Stimulated activated CD8-positive, alpha-beta memory T cell treated with anti-CD3 and anti-CD28 coated beads, Interleukin-4, amount 100 ng/mL, for 24 hours (primary cell): ENCODE measurements around the gene LRP1B.

Source experiments
- DNase-seq: peaks from one replicate; pipeline ENCODE4 v3.0.0-alpha.2; 2020; ENCODE audit warnings: low read depth

LRP1B gene

DNA sequence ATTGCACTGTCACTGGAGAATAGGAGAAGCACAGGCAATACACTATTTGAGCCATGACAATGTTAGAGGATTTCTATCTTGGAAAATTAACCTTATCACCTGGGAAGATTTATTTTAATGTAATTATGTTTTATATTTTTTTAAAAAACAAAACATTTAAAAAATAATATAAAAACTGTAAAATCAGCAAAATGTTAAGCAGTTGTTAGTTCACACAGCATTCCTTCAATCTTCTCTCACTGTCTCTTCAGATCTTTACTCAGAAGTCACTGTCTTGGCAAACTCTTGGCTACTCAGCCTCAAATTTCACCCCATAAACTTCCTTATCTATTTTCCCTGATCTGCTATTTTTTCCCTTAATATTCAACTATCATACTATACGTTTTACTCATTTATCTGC lies 1322.6 kb downstream of the LRP1B start:
- no peak for DNase-seq

DNA sequence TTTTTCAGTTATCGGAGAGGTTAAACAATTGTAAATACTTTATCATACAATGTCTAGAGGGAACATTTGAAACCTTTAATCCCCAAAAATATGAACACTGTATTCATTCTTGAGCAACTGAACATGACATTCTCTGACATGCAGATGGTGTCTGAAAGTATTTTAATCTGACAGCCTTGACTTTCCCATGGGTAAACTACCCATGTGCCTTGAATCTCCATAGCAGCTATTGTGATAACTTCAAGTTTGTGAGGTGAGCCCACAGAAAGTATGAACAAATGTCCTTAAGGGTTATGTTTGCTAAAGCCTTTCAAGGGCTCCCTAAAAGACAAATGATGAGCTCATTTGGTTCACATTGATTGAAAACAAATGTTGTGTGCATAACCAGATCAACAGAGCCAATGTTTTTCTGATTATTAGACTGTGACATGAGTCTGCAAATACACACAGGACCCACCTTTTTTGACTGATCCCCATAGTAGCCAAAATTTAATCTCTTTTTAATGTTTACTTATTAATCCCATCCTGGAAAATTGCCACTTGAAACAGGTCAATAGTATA lies 1326.0 kb downstream of the LRP1B start:
- DNase-seq = no peak

GRCh38 chr2:140801311-140801710 lies 1329.5 kb downstream of the LRP1B start:
- no peak for DNase-seq

- DNase-seq = no peak
These were observed 1333.1 kb downstream of the LRP1B start for GRCh38 chr2:140797718-140798117.

GRCh38 chr2:140791802-140792201 lies 1339.0 kb downstream of the LRP1B start:
- no peak for DNase-seq

- no peak for DNase-seq
These were observed 1344.2 kb downstream of the LRP1B start for GRCh38 chr2:140786585-140786984.

- no peak for DNase-seq
These were observed 1355.4 kb downstream of the LRP1B start for GRCh38 chr2:140775411-140775810.

DNA sequence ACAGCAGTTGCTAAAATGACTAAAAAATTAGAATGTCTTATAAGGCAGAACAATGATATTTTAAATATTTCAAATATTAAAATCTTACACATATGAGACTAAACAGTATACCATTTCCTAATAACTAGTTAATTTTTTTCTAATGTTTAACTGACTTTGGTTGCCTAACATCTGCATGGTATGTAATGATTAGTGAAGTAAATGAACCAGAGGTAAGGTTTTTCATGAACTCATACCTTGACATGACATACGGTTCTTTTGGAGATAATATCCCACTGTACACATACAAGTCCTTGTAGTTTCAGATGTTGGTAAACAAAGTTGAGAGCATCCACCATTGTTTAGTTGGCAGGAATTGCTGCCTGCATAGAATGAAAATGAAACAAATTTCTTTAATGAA lies 1360.2 kb downstream of the LRP1B start:
- DNase-seq = no peak

- no peak for DNase-seq
These were observed 1369.0 kb downstream of the LRP1B start for GRCh38 chr2:140761807-140762206.

DNA sequence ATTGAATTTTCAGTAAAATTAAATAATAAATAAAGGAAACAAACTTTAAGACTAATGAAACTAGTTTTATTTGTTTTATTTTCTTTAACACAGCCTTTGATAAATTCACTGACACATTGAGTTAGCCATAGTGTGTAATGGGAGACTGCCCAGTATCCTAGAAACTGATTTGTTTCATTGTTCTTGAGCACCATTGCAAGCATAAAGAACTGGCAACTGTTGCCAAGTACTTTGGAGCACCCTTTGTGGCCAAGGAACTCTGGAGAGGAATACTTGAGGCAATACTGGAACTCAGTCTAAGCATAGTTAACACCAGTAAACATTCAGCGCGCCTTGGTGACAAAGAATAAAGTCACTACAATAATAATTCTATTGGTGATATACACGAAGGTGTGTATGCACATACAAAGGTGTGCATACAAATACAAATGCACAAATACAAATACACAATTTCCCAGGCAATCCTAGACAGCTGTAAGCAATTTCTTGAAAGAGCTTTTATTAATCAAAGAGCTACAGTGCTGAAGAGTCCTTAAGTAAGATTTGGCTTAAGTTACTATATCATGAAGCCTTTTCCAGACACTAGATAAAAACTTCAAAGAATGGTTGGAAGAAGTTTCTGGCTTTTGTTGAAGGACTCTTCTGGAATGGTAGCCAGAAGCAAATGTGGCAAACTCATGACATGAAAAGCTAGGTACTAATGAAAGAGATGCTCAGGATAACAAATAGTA lies 1371.2 kb downstream of the LRP1B start:
- no peak for DNase-seq

- DNase-seq = no peak
These were observed 1383.2 kb downstream of the LRP1B start for GRCh38 chr2:140747665-140748064.

GRCh38 chr2:140747090-140747489 lies 1383.7 kb downstream of the LRP1B start:
- DNase-seq = no peak

DNA sequence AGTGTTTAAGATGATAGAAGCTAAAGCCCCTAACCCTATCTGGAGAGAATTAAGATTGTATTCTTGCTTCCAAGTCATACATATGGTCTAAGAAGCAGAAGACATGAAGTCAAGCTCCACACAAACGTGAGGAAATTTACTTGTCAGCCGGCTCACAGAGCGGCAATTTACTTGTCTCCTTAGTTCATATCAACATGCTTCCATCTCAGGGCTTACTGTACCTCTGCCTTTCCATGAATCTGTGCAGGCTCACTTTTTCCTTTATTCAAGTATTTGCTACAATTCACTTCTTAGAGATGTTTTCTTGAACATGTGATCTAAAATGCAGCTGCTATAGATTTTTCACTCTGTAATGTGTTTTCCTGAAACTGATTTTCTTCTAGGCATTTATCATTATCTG lies 1386.4 kb downstream of the LRP1B start:
- DNase-seq = no peak

DNA sequence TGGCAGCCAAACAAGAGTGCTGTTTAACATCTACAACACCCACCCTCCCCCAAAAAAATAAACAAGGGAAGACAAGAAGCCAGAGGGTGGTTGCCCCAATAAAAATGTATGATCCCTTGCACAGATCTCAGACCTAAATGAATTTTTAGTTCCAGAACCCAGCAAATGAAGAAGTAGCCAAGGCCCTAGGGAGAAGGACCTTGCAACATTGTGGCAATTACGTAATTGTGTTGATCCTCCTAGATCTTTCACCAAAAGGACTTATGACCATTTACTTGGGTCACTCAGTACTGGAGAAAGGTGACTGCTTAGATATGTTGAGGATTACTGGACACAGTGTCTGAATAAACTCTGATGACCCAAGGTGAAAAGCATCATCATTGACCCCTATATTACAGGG lies 1393.8 kb downstream of the LRP1B start:
- no peak for DNase-seq

DNA sequence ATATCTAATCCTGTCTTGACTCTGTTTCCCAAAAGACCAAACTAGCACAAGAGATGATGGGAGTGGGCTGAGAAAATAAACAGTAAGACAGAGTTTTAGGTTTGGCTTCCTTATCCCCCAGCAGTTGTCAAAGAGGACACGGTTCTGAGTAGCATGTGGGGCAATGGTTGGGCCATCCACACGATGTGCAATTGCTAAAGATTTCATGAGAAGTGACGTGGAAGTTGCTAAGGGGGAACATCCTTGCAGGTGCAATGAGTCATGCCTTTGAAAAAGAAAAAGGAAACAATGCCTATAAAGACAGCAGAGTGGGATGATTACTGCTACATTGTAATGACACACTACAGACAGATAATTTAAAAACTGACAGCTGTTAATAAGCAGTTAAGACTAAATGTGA lies 1395.8 kb downstream of the LRP1B start:
- DNase-seq = no peak

DNA sequence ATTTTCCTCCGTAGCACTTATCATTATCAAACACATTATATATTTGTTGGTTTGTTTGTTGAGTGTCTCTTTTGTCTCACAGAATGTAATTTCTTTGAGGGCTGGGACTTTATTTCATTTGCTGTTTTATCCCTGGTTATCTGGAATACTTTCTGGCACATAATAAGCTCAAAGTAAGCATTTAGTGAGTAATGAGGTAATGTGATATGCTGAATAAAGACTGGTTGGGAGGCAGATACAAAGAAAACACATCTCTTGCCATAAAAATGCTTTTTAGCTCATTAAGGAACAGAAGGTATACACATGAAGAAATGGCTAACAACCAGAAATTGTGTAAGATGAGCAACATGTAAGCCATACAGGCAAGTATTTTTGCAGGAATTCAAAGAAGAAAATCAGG lies 1411.8 kb downstream of the LRP1B start:
- no peak for DNase-seq

- no peak for DNase-seq
These were observed 1413.3 kb downstream of the LRP1B start for GRCh38 chr2:140717481-140717880.

GRCh38 chr2:140714586-140714985 lies 1416.2 kb downstream of the LRP1B start:
- DNase-seq = no peak

DNA sequence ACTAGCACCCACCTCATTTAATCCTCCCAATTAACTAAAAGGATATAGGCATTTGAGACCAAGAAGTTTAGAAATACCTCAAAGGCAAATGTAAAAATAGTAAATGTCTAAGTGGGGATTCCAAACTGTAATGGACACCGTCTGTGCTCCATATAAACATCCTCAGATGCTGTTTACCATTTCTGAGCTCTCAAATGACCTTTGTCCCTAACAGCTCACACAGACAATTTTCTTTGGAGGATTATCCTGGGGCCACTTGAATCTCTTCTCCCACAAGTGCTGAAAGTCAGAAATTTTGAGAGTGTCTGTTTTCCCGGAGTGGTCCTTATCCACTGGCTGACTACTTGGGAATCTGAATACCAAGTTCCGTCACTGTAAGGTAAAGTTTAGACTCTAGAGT lies 1418.9 kb downstream of the LRP1B start:
- DNase-seq = no peak

DNA sequence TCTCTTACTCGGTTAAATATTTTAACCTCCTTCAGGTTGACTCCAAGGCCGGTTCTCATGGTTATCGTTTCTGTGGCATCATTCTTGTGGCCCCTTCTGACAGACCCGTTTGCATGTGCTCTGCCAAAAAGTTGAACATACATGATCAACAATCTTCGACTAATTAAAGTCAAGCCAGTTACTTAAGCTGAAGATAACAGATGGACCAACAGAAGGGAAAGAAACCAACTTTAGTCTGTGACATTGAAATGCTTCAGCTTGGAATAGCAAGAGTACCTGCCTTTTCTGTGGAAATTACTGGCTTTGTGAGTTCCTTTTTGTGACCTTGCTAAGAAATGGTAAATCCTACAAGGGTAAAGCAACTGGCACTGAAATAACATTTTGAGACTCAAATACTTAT lies 1429.1 kb downstream of the LRP1B start:
- DNase-seq = no peak

- no peak for DNase-seq
These were observed 1432.2 kb downstream of the LRP1B start for GRCh38 chr2:140698636-140699035.

DNA sequence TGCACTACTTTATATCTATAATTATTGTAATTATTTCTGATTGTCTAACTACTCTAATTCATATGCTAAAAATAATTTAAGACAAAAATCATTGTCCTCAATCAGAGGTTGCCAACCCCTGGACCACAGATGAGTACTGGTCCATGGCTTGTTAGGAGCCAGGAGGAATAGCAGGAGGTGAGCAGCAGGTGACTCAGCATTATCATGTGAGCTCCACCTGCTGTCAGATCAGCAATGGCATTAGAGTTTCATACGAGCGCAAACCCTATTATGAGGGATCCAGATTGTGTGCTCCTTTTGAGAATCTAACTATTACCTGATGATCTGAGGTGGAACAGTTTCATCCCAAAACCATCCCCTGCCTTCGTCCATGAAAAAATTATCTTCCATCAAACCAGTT lies 1434.4 kb downstream of the LRP1B start:
- no peak for DNase-seq

- no peak for DNase-seq
These were observed 1435.7 kb downstream of the LRP1B start for GRCh38 chr2:140695155-140695554.

DNA sequence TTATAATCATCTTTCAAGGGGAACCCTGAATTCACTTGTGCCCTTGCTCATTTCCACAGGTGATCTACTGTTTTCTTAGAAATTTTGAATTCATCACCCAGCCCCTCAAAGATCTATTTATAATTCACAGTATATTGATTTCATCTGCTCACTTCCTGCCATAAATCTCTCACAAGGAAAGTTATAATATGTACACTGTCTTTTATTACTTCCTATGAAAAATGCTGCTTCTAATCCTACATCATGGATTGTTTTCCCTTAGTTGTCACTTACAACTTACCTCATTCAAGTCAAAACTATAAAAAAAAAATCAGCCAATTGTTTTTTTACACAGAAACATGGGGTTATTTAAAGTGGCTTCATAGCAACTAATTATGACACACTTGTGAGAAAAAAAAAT lies 1443.0 kb downstream of the LRP1B start:
- no peak for DNase-seq
